ENCODE data around the gene SFXN2.
"Not testable (repeated sequence)": the region's sequence is repeated elsewhere in the genome, so short reads cannot be mapped to it uniquely, and the experiment has no call there.

The SFXN2 gene

GRCh38 chr10:102727037-102727818 is 12.8 kb downstream of the SFXN2 start:
- H3K27me3 ChIP-seq (ENCODE audit: control insufficient read depth in 1 of 2, insufficient read depth in 2 of 2, low read length in 2 of 2): no peaks in the 10 kb centered on the region
- no peaks in the 10 kb centered on the region for H3K4me1 ChIP-seq (ENCODE audit: insufficient read depth, low read length)
- no peaks in the 10 kb centered on the region for H3K9me3 ChIP-seq (ENCODE audit: low read length)
- H3K27ac ChIP-seq (ENCODE audit: low read depth, low read length): no peak overlapping the region
- H3K4me3 ChIP-seq (ENCODE audit: low read depth in 1 of 2, low read length in 2 of 2): no peak overlapping the region
- H3K36me3 ChIP-seq (ENCODE audit: insufficient read depth, low read length): no peaks in the 10 kb centered on the region
- no peak overlapping the region for H3K9ac ChIP-seq (ENCODE audit: low read length)

DNA sequence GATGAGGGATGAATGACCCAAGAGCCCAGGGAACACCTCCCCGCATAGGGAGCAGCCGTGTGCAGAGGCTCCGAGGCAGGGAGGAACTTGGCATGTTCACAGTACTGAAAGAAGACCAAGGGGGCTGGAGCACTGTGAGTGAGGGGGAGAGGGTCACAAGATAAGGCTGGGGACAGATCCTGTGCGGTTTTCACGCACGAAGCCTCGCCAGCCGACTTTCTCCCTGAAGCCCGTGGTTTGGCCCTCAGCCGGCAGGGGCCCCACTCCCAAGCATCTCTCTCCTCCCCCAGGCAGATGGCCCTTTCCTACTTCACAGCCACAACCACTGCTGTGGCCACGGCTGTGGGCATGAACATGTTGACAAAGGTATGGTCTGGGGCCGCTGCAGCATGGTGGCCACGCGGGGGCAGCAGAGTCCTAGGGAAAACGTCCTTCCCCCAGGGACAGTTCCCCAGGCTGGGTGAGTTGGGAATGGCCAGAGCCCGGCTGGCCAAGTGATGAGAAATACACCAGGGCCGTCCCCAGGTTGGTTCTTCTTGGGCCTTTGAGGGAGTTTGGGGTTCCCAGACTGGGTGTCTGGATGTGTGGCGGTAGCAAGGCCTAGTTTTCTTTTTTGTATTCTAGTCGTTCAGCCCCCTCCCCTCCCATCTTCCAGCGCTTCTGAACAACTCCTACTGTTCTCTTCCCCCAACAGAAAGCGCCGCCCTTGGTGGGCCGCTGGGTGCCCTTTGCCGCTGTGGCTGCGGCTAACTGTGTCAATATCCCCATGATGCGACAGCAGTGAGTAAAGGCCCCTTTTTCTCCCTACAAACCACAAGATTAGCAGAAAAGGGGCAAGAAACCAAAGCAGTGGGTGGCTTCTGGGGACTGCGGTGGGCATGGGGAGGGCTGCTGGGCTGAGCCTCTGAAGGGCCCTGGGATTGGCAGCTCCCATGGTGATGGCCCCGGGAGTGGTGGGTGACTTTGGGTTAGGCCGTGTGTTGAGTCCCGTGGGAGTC is 14.9 kb downstream of the SFXN2 start:
- Histone ChIP-seq H3K4me3 (ENCODE audit: low read depth in 1 of 2, low read length in 2 of 2) (no peak overlapping the region), H3K9me3 (ENCODE audit: low read length) (no peaks in the 10 kb centered on the region), H3K27ac (ENCODE audit: low read depth, low read length) (no peak overlapping the region), H3K36me3 (ENCODE audit: insufficient read depth, low read length) (peaks cover 4% of the 10 kb centered on the region), H3K9ac (ENCODE audit: low read length) (no peak overlapping the region), H3K4me1 (ENCODE audit: insufficient read depth, low read length) (no peaks in the 10 kb centered on the region), H3K27me3 (ENCODE audit: control insufficient read depth in 1 of 2, insufficient read depth in 2 of 2, low read length in 2 of 2) (no peaks in the 10 kb centered on the region)

GRCh38 chr10:102731222-102731800 is 16.9 kb downstream of the SFXN2 start:
- no peak overlapping the region for H3K9ac ChIP-seq (ENCODE audit: low read length)
- no peak overlapping the region for H3K27ac ChIP-seq (ENCODE audit: low read depth, low read length)
- no peak overlapping the region for H3K4me3 ChIP-seq (ENCODE audit: low read depth in 1 of 2, low read length in 2 of 2)
- H3K9me3 ChIP-seq (ENCODE audit: low read length): no peaks in the 10 kb centered on the region
- H3K27me3 ChIP-seq (ENCODE audit: control insufficient read depth in 1 of 2, insufficient read depth in 2 of 2, low read length in 2 of 2): no peaks in the 10 kb centered on the region
- H3K36me3 ChIP-seq (ENCODE audit: insufficient read depth, low read length): peaks cover 4% of the 10 kb centered on the region
- H3K4me1 ChIP-seq (ENCODE audit: insufficient read depth, low read length): no peaks in the 10 kb centered on the region

- no peak overlapping the region for H3K27ac ChIP-seq (ENCODE audit: low read depth, low read length)
- H3K9ac ChIP-seq (ENCODE audit: low read length): no peak overlapping the region
- no peaks in the 10 kb centered on the region for H3K27me3 ChIP-seq (ENCODE audit: control insufficient read depth in 1 of 2, insufficient read depth in 2 of 2, low read length in 2 of 2)
- peaks cover 4% of the 10 kb centered on the region for H3K36me3 ChIP-seq (ENCODE audit: insufficient read depth, low read length)
- H3K9me3 ChIP-seq (ENCODE audit: low read length): no peaks in the 10 kb centered on the region
- H3K4me1 ChIP-seq (ENCODE audit: insufficient read depth, low read length): no peaks in the 10 kb centered on the region
- no peak overlapping the region for H3K4me3 ChIP-seq (ENCODE audit: low read depth in 1 of 2, low read length in 2 of 2)
These were observed 18.2 kb downstream of the SFXN2 start for GRCh38 chr10:102732661-102733060.

DNA sequence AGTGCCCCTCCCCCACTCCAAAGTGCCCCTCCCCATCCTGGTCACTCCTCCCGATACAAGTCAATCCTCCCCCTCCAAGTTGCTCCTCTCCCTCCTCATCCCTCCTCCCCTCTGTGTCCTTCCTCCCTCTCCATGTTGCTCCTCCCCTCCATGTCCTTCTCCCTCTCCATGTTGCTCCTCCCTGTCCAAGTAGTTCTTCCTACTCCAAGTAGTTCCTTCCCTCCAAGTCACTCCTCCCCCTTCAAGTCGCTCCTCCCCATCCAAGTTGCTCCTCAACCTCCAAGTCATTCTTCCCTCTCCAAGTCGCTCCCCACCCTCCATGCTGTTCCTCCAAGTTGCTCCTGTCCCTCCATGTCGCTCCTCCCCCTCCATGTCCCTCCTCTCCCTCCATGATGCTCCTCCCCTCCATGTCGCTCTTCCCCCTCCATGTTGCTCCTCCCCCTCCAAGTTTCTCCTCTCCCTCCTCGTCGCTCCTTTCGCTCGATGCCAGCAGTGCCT is 20.7 kb downstream of the SFXN2 start:
- no peaks in the 10 kb centered on the region for H3K4me1 ChIP-seq (ENCODE audit: insufficient read depth, low read length)
- H3K36me3 ChIP-seq (ENCODE audit: insufficient read depth, low read length): peaks cover 4% of the 10 kb centered on the region
- H3K9me3 ChIP-seq (ENCODE audit: low read length): no peaks in the 10 kb centered on the region
- H3K4me3 ChIP-seq (ENCODE audit: low read depth in 1 of 2, low read length in 2 of 2): no peak overlapping the region
- no peaks in the 10 kb centered on the region for H3K27me3 ChIP-seq (ENCODE audit: control insufficient read depth in 1 of 2, insufficient read depth in 2 of 2, low read length in 2 of 2)
- H3K27ac ChIP-seq (ENCODE audit: low read depth, low read length): no peak overlapping the region
- no peak overlapping the region for H3K9ac ChIP-seq (ENCODE audit: low read length)

GRCh38 chr10:102738692-102739121 is 24.3 kb downstream of the SFXN2 start:
- Histone ChIP-seq H3K9me3 (ENCODE audit: low read length) (no peaks in the 10 kb centered on the region), H3K4me3 (ENCODE audit: low read depth in 1 of 2, low read length in 2 of 2) (no peak overlapping the region), H3K27me3 (ENCODE audit: control insufficient read depth in 1 of 2, insufficient read depth in 2 of 2, low read length in 2 of 2) (no peaks in the 10 kb centered on the region), H3K4me1 (ENCODE audit: insufficient read depth, low read length) (peaks cover 6% of the 10 kb centered on the region), H3K27ac (ENCODE audit: low read depth, low read length) (no peak overlapping the region), H3K36me3 (ENCODE audit: insufficient read depth, low read length) (no peaks in the 10 kb centered on the region), H3K9ac (ENCODE audit: low read length) (no peak overlapping the region)

DNA sequence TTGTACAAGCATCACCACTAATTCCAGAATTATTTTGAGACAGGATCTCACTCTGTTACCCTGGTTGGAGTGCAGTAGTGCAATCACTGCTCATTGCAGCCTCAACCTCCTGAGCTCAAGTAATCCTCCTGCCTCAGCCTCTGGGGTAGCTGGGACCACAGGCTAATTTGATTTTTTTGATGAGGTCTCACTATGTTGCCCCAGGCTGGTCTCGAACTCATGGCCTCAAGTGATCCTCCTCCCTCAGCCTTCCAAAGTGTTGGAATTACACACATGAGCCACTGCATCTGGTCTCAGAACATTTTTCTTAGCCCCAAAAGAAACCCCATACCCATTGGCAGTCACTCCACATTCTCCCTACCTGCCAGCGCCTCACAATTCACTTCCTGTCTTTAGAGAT is 25.8 kb downstream of the SFXN2 start:
- H3K9ac ChIP-seq (ENCODE audit: low read length): no peak overlapping the region
- H3K9me3 ChIP-seq (ENCODE audit: low read length): no peaks in the 10 kb centered on the region
- H3K36me3 ChIP-seq (ENCODE audit: insufficient read depth, low read length): no peaks in the 10 kb centered on the region
- H3K27me3 ChIP-seq (ENCODE audit: control insufficient read depth in 1 of 2, insufficient read depth in 2 of 2, low read length in 2 of 2): no peaks in the 10 kb centered on the region
- no peak overlapping the region for H3K27ac ChIP-seq (ENCODE audit: low read depth, low read length)
- H3K4me1 ChIP-seq (ENCODE audit: insufficient read depth, low read length): peaks cover 12% of the 10 kb centered on the region
- H3K4me3 ChIP-seq (ENCODE audit: low read depth in 1 of 2, low read length in 2 of 2): no peak overlapping the region

DNA sequence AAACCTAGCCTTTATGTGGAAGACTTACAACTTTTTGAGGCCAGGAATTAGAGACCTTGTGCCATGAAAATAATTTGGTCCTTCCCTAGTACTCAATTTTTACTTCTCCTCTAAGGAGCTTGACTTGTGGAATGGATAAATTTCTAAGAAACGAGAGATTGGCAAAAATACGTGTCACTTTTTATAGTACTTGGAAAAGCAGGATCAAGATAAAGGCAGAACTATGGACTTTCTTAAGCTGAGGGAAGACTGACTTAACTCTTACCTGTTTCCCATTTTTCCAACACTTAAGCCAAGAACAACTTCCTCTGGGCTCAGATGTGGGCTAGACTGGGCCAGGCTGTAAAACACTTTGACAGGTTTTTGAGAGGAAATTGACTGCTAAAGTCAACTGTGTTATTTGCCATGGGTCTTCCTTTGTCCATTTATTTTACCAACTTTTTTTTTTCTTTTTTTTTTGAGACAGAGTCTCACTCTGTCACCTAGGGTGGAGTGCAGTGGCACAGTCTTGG is 27.3 kb downstream of the SFXN2 start:
- Histone ChIP-seq H3K4me3 (ENCODE audit: low read depth in 1 of 2, low read length in 2 of 2) (no peak overlapping the region), H3K36me3 (ENCODE audit: insufficient read depth, low read length) (no peaks in the 10 kb centered on the region), H3K9me3 (ENCODE audit: low read length) (no peaks in the 10 kb centered on the region), H3K4me1 (ENCODE audit: insufficient read depth, low read length) (peaks cover 28% of the 10 kb centered on the region), H3K27ac (ENCODE audit: low read depth, low read length) (no peak overlapping the region), H3K27me3 (ENCODE audit: control insufficient read depth in 1 of 2, insufficient read depth in 2 of 2, low read length in 2 of 2) (no peaks in the 10 kb centered on the region), H3K9ac (ENCODE audit: low read length) (no peak overlapping the region)

DNA sequence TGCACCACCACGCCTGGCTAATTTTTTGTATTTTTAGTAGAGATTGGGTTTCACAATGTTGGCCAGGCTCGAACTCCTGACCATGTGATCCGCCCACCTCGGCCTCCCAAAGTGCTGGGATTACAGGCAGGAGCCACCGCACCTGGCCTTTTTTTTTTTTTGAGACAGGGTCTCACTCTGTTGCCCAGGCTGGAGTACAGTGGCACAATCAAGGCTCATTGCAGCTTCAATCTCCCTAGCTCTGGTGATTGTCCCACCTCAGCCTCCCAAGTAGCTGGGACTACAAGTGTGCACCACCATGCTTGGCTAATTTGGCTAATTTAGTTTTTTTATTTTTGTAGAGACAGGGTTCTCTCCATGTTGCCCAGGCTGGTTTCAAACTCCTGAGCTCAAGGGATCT is 27.9 kb downstream of the SFXN2 start:
- H3K4me3 ChIP-seq (ENCODE audit: low read depth in 1 of 2, low read length in 2 of 2); H3K27me3 ChIP-seq (ENCODE audit: control insufficient read depth in 1 of 2, insufficient read depth in 2 of 2, low read length in 2 of 2); H3K9ac ChIP-seq (ENCODE audit: low read length); H3K9me3 ChIP-seq (ENCODE audit: low read length); H3K36me3 ChIP-seq (ENCODE audit: insufficient read depth, low read length); H3K27ac ChIP-seq (ENCODE audit: low read depth, low read length): not testable (repeated sequence)
- peaks cover 29% of the 10 kb centered on the region for H3K4me1 ChIP-seq (ENCODE audit: insufficient read depth, low read length)

DNA sequence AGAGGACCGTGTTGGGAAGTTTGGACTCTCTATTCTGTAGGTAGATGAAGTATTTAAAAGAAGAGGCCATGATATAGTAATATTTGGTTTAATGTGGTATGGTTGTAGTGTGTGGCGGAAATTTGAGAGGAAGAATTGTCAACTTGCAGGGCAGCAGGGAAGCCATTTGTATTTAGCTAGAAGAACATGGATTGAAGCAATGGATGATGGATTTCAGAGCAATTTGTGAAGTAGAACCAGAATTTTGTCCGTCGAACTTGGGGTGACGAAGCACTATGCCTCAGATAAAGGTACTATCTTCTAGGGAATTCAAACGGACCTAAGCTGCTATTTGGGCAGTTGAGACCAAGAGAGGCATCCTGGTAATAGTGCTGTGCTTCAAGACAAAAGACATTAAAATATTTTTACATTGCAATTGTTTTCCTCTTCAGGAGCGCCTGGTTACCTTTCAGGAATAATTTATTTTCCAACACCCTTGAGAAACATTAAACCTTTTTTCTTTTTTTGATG is 28.7 kb downstream of the SFXN2 start:
- Histone ChIP-seq H3K27me3 (ENCODE audit: control insufficient read depth in 1 of 2, insufficient read depth in 2 of 2, low read length in 2 of 2) (no peaks in the 10 kb centered on the region), H3K4me3 (ENCODE audit: low read depth in 1 of 2, low read length in 2 of 2) (peak overlapping the region; percentile 10 to 46), H3K4me1 (ENCODE audit: insufficient read depth, low read length) (peaks cover 29% of the 10 kb centered on the region), H3K9ac (ENCODE audit: low read length) (no peak overlapping the region), H3K36me3 (ENCODE audit: insufficient read depth, low read length) (no peaks in the 10 kb centered on the region), H3K9me3 (ENCODE audit: low read length) (no peaks in the 10 kb centered on the region), H3K27ac (ENCODE audit: low read depth, low read length) (no peak overlapping the region)

Data from muscle layer of colon (tissue), 2 donors.